Activated CD4-positive, alpha-beta T cell treated with anti-CD3 and anti-CD28 coated beads, Interleukin-2, amount 10 ng/mL, durations not matched to agents 7 days and 5 days (primary cell): Measurements from ENCODE around the gene ATOH8. TPM values are rescaled to one million over a fixed set of nuclear protein-coding genes. Genes with fewer than 3 reads are reported as not detected.
A peak's percentile ranks its signal among the peaks of the same experiment; 100 is the strongest.

Source experiments
- CTCF ChIA-PET: fragments of 350-600 bp; sonication (Branson Sonifier 250); formaldehyde crosslinking; loops from one replicate; lab custom pipeline; 2021; ENCODE audit warnings: antibody characterized with exemption; lab: Charles Lee
- POLR2A ChIA-PET: fragments of 350-600 bp; sonication (Branson Sonifier 250); formaldehyde crosslinking; loops from one replicate; lab custom pipeline; 2021; ENCODE audit warnings: antibody characterized with exemption; lab: Charles Lee
- DNase-seq: peaks from one replicate; pipeline ENCODE4 v3.0.0-alpha.2; 2020
- H3K27ac Mint-ChIP-seq: one replicate; pipeline ENCODE4 v1.8.0; 2021; ENCODE audit warnings: mild to moderate bottlenecking, moderate library complexity, mixed read lengths
- H3K27me3 Mint-ChIP-seq: one replicate; pipeline ENCODE4 v1.8.0; 2021; ENCODE audit warnings: mixed read lengths
- H3K36me3 Mint-ChIP-seq: one replicate; pipeline ENCODE4 v1.8.0; 2021; ENCODE audit warnings: low read depth, mixed read lengths
- H3K4me1 Mint-ChIP-seq: one replicate; pipeline ENCODE4 v1.8.0; 2021; ENCODE audit warnings: mixed read lengths
- H3K4me3 Mint-ChIP-seq: one replicate; pipeline ENCODE4 v1.8.0; 2021; ENCODE audit warnings: mild to moderate bottlenecking, moderate library complexity, mixed read lengths
- H3K9me3 Mint-ChIP-seq: one replicate; pipeline ENCODE4 v1.8.0; 2021; ENCODE audit warnings: mixed read lengths
- total RNA-seq, 2 experiments: library from RNA; stranded (reverse); gene quantifications; one replicate each; pipeline ENCODE4 v1.2.3, GENCODE V29; 2021

ATOH8 gene
- total RNA-seq, 2 experiments from 2014 or later: 0.10 to 0.12 TPM

- peaks cover 14% of the 10 kb centered on the region for H3K4me1 Mint-ChIP-seq
- H3K9me3 Mint-ChIP-seq: no peaks in the 10 kb centered on the region
- peak overlapping the region; percentile 63 for H3K4me3 Mint-ChIP-seq
- H3K36me3 Mint-ChIP-seq: no peaks in the 10 kb centered on the region
- ChIA-PET POLR2A (no interaction called here), CTCF (interaction anchor here (1.0 to 5.8 kb wide), 10 partner anchors 11 to 78 kb away, joined by 3 to 33 read pairs (median 4); no protein-coding TSS in a partner anchor)
- no peak for DNase-seq
- no peak overlapping the region for H3K27ac Mint-ChIP-seq
- peaks cover 71% of the 10 kb centered on the region for H3K27me3 Mint-ChIP-seq
Observed at GRCh38 chr2:85753035-85753524, 711 bp upstream of the ATOH8 start.

- CTCF ChIA-PET: interaction anchor here (1.3 to 5.8 kb wide), 5 partner anchors 15 to 77 kb away, joined by 3 to 33 read pairs (median 5); no protein-coding TSS in a partner anchor
- peak overlapping the region; percentile 71 for H3K4me3 Mint-ChIP-seq
Observed at GRCh38 chr2:85754313-85755095, 713 bp downstream of the ATOH8 start.

GRCh38 chr2:85755122-85756027 lies 1.6 kb downstream of the ATOH8 start:
- Mint-ChIP-seq H3K4me1 (peaks cover 14% of the 10 kb centered on the region), H3K27ac (peak overlapping the region; percentile 9), H3K9me3 (no peaks in the 10 kb centered on the region), H3K36me3 (no peaks in the 10 kb centered on the region), H3K27me3 (peaks cover 64% of the 10 kb centered on the region), H3K4me3 (peak overlapping the region; percentile 71)
- ChIA-PET CTCF (interaction anchor here (1.6 kb wide), 1 partner anchor 12 kb away, joined by 6 read pairs; no protein-coding TSS in a partner anchor), POLR2A (interaction anchor here (0.6 kb wide), 1 partner anchor 106 kb away, joined by 3 read pairs; no protein-coding TSS in a partner anchor)
- no peak for DNase-seq

More at GRCh38 chr2:85754313-85755095, 713 bp downstream of the ATOH8 start:
- POLR2A ChIA-PET: interaction anchor here (0.5 kb wide), 1 partner anchor 340 kb away, joined by 4 read pairs; no protein-coding TSS in a partner anchor
- Mint-ChIP-seq H3K9me3 (no peaks in the 10 kb centered on the region), H3K36me3 (no peaks in the 10 kb centered on the region), H3K4me1 (peaks cover 14% of the 10 kb centered on the region), H3K27me3 (peaks cover 68% of the 10 kb centered on the region), H3K27ac (no peak overlapping the region)
- DNase-seq: peak; percentile 39

- Mint-ChIP-seq H3K36me3 (no peaks in the 10 kb centered on the region), H3K27ac (no peak overlapping the region), H3K9me3 (no peaks in the 10 kb centered on the region), H3K4me1 (peaks cover 14% of the 10 kb centered on the region), H3K4me3 (no peak overlapping the region), H3K27me3 (peaks cover 57% of the 10 kb centered on the region)
- CTCF ChIA-PET: interaction anchor here (1.6 kb wide), 1 partner anchor 13 kb away, joined by 6 read pairs; no protein-coding TSS in a partner anchor
- DNase-seq: no peak
- POLR2A ChIA-PET: interaction anchor here (0.6 kb wide), 1 partner anchor 107 kb away, joined by 3 read pairs; no protein-coding TSS in a partner anchor
Observed at GRCh38 chr2:85756195-85756594, 2.4 kb downstream of the ATOH8 start.

GRCh38 chr2:85756822-85757435 lies 3.1 kb downstream of the ATOH8 start:
- no peak overlapping the region for H3K4me3 Mint-ChIP-seq

GRCh38 chr2:85757860-85758259 lies 4.1 kb downstream of the ATOH8 start:
- DNase-seq: no peak
- Mint-ChIP-seq H3K27ac (no peak overlapping the region), H3K27me3 (peaks cover 40% of the 10 kb centered on the region), H3K9me3 (no peaks in the 10 kb centered on the region), H3K4me1 (peaks cover 14% of the 10 kb centered on the region), H3K4me3 (no peak overlapping the region), H3K36me3 (no peaks in the 10 kb centered on the region)
- ChIA-PET POLR2A (no interaction called here), CTCF (interaction anchor here (0.6 to 1.3 kb wide), 3 partner anchors 11 to 78 kb away, joined by 3 read pairs; no protein-coding TSS in a partner anchor)

More at GRCh38 chr2:85756822-85757435, 3.1 kb downstream of the ATOH8 start:
- Mint-ChIP-seq H3K4me1 (peaks cover 14% of the 10 kb centered on the region), H3K36me3 (no peaks in the 10 kb centered on the region), H3K27ac (no peak overlapping the region), H3K9me3 (no peaks in the 10 kb centered on the region), H3K27me3 (peaks cover 49% of the 10 kb centered on the region)
- DNase-seq: no peak
- ChIA-PET POLR2A (no interaction called here), CTCF (interaction anchor here (1.3 to 1.6 kb wide), 2 partner anchors 12 to 14 kb away, joined by 3 to 6 read pairs; no protein-coding TSS in a partner anchor)

GRCh38 chr2:85758361-85759256 lies 4.8 kb downstream of the ATOH8 start:
- H3K4me1 Mint-ChIP-seq: peaks cover 14% of the 10 kb centered on the region
- no peaks in the 10 kb centered on the region for H3K36me3 Mint-ChIP-seq
- no peaks in the 10 kb centered on the region for H3K9me3 Mint-ChIP-seq
- no peak for DNase-seq
- peaks cover 36% of the 10 kb centered on the region for H3K27me3 Mint-ChIP-seq
- no peak overlapping the region for H3K4me3 Mint-ChIP-seq
- no peak overlapping the region for H3K27ac Mint-ChIP-seq
- ChIA-PET POLR2A (no interaction called here), CTCF (interaction anchor here (0.6 to 3.8 kb wide), 4 partner anchors 8 to 79 kb away, joined by 3 to 14 read pairs (median 3); no protein-coding TSS in a partner anchor)

- H3K27me3 Mint-ChIP-seq: peaks cover 34% of the 10 kb centered on the region
Observed at GRCh38 chr2:85759257-85759613, 5.4 kb downstream of the ATOH8 start.

GRCh38 chr2:85760371-85760770 lies 6.6 kb downstream of the ATOH8 start:
- Mint-ChIP-seq H3K4me1 (peaks cover 4% of the 10 kb centered on the region), H3K4me3 (no peak overlapping the region), H3K36me3 (no peaks in the 10 kb centered on the region), H3K27me3 (peaks cover 37% of the 10 kb centered on the region), H3K9me3 (no peaks in the 10 kb centered on the region), H3K27ac (no peak overlapping the region)
- DNase-seq: no peak
- ChIA-PET POLR2A (no interaction called here), CTCF (interaction anchor here (0.8 to 3.8 kb wide), 6 partner anchors 10 to 319 kb away, joined by 3 to 14 read pairs (median 4); no protein-coding TSS in a partner anchor)

More at GRCh38 chr2:85759257-85759613, 5.4 kb downstream of the ATOH8 start:
- Mint-ChIP-seq H3K36me3 (no peaks in the 10 kb centered on the region), H3K4me3 (no peak overlapping the region), H3K27ac (no peak overlapping the region), H3K4me1 (peaks cover 13% of the 10 kb centered on the region), H3K9me3 (no peaks in the 10 kb centered on the region)
- ChIA-PET POLR2A (no interaction called here), CTCF (interaction anchor here (3.8 kb wide), 1 partner anchor 9 kb away, joined by 14 read pairs; no protein-coding TSS in a partner anchor)
- no peak for DNase-seq

GRCh38 chr2:85760872-85761271 lies 7.1 kb downstream of the ATOH8 start:
- Mint-ChIP-seq H3K27me3 (peaks cover 37% of the 10 kb centered on the region), H3K36me3 (no peaks in the 10 kb centered on the region)

GRCh38 chr2:85761512-85761944 lies 7.7 kb downstream of the ATOH8 start:
- Mint-ChIP-seq H3K4me3 (no peak overlapping the region), H3K4me1 (no peaks in the 10 kb centered on the region), H3K9me3 (no peaks in the 10 kb centered on the region), H3K27me3 (peaks cover 34% of the 10 kb centered on the region), H3K36me3 (no peaks in the 10 kb centered on the region), H3K27ac (no peak overlapping the region)
- CTCF ChIA-PET: interaction anchor here (0.8 to 3.8 kb wide), 7 partner anchors 10 to 607 kb away, joined by 3 to 14 read pairs (median 6); no protein-coding TSS in a partner anchor
- DNase-seq: no peak
- POLR2A ChIA-PET: no interaction called here

More at GRCh38 chr2:85760872-85761271, 7.1 kb downstream of the ATOH8 start:
- H3K4me3 Mint-ChIP-seq: no peak overlapping the region
- no peak for DNase-seq
- CTCF ChIA-PET: interaction anchor here (0.8 to 3.8 kb wide), 8 partner anchors 11 to 608 kb away, joined by 3 to 14 read pairs (median 4); no protein-coding TSS in a partner anchor
- no peak overlapping the region for H3K27ac Mint-ChIP-seq
- H3K4me1 Mint-ChIP-seq: no peaks in the 10 kb centered on the region
- POLR2A ChIA-PET: no interaction called here
- H3K9me3 Mint-ChIP-seq: no peaks in the 10 kb centered on the region
